Trophoblast cell (in vitro differentiated cells and primary cell): ENCODE results near the gene ROR2.

ENCODE experiments used
- DNase-seq, 2 donors: peaks; one replicate each; pipeline ENCODE4 v3.0.0-alpha.2; 2016
- H2AFZ ChIP-seq: 2 replicates; pipeline ENCODE4 v1.6.1; 2013; ENCODE audit warnings: low read length, moderate library complexity, mild to moderate bottlenecking; ENCODE audit not compliant: insufficient read depth, poor library complexity
- H2AK5ac ChIP-seq: 2 replicates; pipeline ENCODE4 v1.6.1; 2013; ENCODE audit warnings: mild to moderate bottlenecking, low read length
- H2BK120ac ChIP-seq: 2 replicates; pipeline ENCODE4 v1.6.1; 2013; ENCODE audit warnings: low read length, mild to moderate bottlenecking, moderate library complexity; ENCODE audit not compliant: insufficient read depth, poor library complexity
- H2BK12ac ChIP-seq: 2 replicates; pipeline ENCODE4 v1.6.1; 2013; ENCODE audit warnings: mild to moderate bottlenecking, low read length, moderate library complexity
- H2BK5ac ChIP-seq: 2 replicates; pipeline ENCODE4 v1.6.1; 2013; ENCODE audit warnings: low read length, low read depth, moderate library complexity, mild to moderate bottlenecking; ENCODE audit not compliant: poor library complexity
- H3K14ac ChIP-seq: 2 replicates; pipeline ENCODE4 v1.6.1; 2013; ENCODE audit warnings: mild to moderate bottlenecking, low read length
- H3K18ac ChIP-seq: 2 replicates; pipeline ENCODE4 v1.6.1; 2013; ENCODE audit warnings: mild to moderate bottlenecking, low read length
- H3K23ac ChIP-seq: 2 replicates; pipeline ENCODE4 v1.6.1; 2013; ENCODE audit warnings: low read length
- H3K27ac ChIP-seq: 2 replicates; pipeline ENCODE4 v1.5.1; 2013; ENCODE audit warnings: low read depth, mild to moderate bottlenecking, inconsistent platforms, low read length, moderate library complexity
- H3K27me3 ChIP-seq: 2 replicates; pipeline ENCODE4 v1.6.1; 2013; ENCODE audit warnings: inconsistent platforms, mild to moderate bottlenecking, low read length, moderate library complexity; ENCODE audit not compliant: insufficient read depth
- H3K36me3 ChIP-seq, 2 experiments: 1 replicate in 1 of 2; 2 replicates in 1 of 2; pipeline ENCODE4 v1.6.1; 2013; ENCODE audit warnings: low read length in 2 of 2, mild to moderate bottlenecking in 2 of 2, moderate library complexity in 1 of 2; ENCODE audit not compliant: insufficient read depth in 2 of 2, control insufficient read depth in 1 of 2
- H3K4ac ChIP-seq: 2 replicates; pipeline ENCODE4 v1.6.1; 2013; ENCODE audit warnings: low read depth, mild to moderate bottlenecking, low read length, moderate library complexity
- H3K4me1 ChIP-seq, 2 experiments: 1 replicate in 1 of 2; 2 replicates in 1 of 2; pipeline ENCODE4 v1.6.1; 2013; ENCODE audit warnings: low read length in 2 of 2, mild to moderate bottlenecking in 2 of 2, moderate library complexity in 1 of 2; ENCODE audit not compliant: insufficient read depth in 2 of 2, control insufficient read depth in 1 of 2
- H3K4me2 ChIP-seq: 2 replicates; pipeline ENCODE4 v1.6.1; 2013; ENCODE audit warnings: inconsistent platforms, mild to moderate bottlenecking, low read length, moderate library complexity
- H3K4me3 ChIP-seq: 2 replicates; pipeline ENCODE4 v1.5.1; 2013; ENCODE audit warnings: mild to moderate bottlenecking, low read depth, low read length, inconsistent platforms
- H3K79me1 ChIP-seq: one replicate; pipeline ENCODE4 v1.6.1; 2013; ENCODE audit warnings: low read length
- H3K79me2 ChIP-seq: 2 replicates; pipeline ENCODE4 v1.6.1; 2013; ENCODE audit warnings: low read length, mild to moderate bottlenecking; ENCODE audit not compliant: control insufficient read depth, insufficient read depth, poor library complexity
- H3K9ac ChIP-seq: 2 replicates; pipeline ENCODE4 v1.6.1; 2013; ENCODE audit warnings: mild to moderate bottlenecking, low read length
- H3K9me3 ChIP-seq: 2 replicates; pipeline ENCODE4 v1.6.1; 2013; ENCODE audit warnings: low read depth, mild to moderate bottlenecking, control low read depth, inconsistent platforms, low read length; ENCODE audit not compliant: insufficient read depth
- H4K12ac ChIP-seq: 2 replicates; pipeline ENCODE4 v1.6.1; 2013; ENCODE audit warnings: low read depth, mild to moderate bottlenecking, low read length, moderate library complexity
- H4K8ac ChIP-seq: 2 replicates; pipeline ENCODE4 v1.6.1; 2013; ENCODE audit warnings: low read depth, mild to moderate bottlenecking, low read length, moderate library complexity
- H4K91ac ChIP-seq: one replicate; pipeline ENCODE4 v1.6.1; 2013; ENCODE audit warnings: low read depth, mild to moderate bottlenecking, low read length, moderate library complexity
- WGBS: extraction: QIAGEN DNeasy Blood & Tissue Kit; methylation state at CpG from one replicate; pipeline ENCODE4 v1.1.7; 2013; ENCODE audit warnings: missing lambda C conversion rate; ENCODE audit not compliant: insufficient read length, insufficient coverage; ENCODE audit errors: extremely low coverage; 5-methylcytosine and 5-hydroxymethylcytosine counted together

Gene ROR2

DNA sequence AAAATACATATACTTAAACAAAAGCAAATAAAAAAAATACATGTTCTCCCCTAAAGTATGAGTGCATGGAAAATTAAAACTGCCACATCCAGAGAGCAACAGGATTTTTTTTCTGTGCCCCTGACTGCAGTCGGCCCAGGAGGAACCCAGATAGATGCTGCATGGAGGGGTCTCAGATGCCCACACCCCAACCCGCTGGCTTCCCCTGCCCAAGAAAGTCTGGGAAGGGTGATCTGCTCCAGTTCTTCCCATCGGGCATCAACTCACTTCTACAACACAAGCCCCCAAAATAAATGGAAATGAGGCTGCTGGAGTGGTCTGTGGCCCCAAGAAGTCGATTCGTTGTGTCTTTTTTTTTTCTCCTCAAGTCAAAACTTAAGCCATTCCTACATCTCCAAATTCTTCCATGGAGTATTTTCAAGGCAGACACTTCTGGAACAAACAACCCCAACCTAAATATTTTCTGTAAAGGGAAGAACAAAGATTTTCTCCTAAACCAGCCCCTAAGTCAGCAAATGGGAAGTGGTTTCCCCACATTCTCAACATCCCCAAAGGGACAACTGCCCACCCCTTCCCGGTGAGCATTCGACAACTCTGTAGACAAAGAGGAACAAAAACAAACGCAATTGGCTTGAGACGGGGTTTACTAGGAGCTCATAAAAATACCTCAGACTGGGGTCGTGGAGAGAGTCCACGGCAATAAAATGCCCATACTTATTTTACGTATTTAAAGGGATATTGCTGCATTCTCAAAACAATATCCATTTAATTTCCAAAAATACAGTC, 46.7 kb downstream of the ROR2 start:
- no peak overlapping the region for H2BK12ac ChIP-seq
- no peak overlapping the region for H4K8ac ChIP-seq
- no peak overlapping the region for H4K12ac ChIP-seq
- no peak overlapping the region for H3K9ac ChIP-seq
- H2AFZ ChIP-seq: no peak overlapping the region
- no peak overlapping the region for H3K4me3 ChIP-seq
- H2AK5ac ChIP-seq: no peak overlapping the region
- H3K4me2 ChIP-seq: no peak overlapping the region
- H3K79me2 ChIP-seq: no peaks in the 10 kb centered on the region
- no peaks in the 10 kb centered on the region for H3K79me1 ChIP-seq
- no peak overlapping the region for H3K23ac ChIP-seq
- H2BK120ac ChIP-seq: no peak overlapping the region
- H3K27ac ChIP-seq: no peak overlapping the region
- peaks cover 9 to 11% of the 10 kb centered on the region in 2 experiments for H3K4me1 ChIP-seq
- no CpG with 5 or more reads among the region's 12 CpGs for WGBS
- H3K4ac ChIP-seq: no peak overlapping the region
- no peaks in the 10 kb centered on the region for H3K27me3 ChIP-seq
- H3K14ac ChIP-seq: no peak overlapping the region
- no peak for DNase-seq
- no peaks in the 10 kb centered on the region for H3K36me3 ChIP-seq
- no peaks in the 10 kb centered on the region for H3K9me3 ChIP-seq
- no peak overlapping the region for H2BK5ac ChIP-seq
- no peak overlapping the region for H4K91ac ChIP-seq
- H3K18ac ChIP-seq: no peak overlapping the region

DNA sequence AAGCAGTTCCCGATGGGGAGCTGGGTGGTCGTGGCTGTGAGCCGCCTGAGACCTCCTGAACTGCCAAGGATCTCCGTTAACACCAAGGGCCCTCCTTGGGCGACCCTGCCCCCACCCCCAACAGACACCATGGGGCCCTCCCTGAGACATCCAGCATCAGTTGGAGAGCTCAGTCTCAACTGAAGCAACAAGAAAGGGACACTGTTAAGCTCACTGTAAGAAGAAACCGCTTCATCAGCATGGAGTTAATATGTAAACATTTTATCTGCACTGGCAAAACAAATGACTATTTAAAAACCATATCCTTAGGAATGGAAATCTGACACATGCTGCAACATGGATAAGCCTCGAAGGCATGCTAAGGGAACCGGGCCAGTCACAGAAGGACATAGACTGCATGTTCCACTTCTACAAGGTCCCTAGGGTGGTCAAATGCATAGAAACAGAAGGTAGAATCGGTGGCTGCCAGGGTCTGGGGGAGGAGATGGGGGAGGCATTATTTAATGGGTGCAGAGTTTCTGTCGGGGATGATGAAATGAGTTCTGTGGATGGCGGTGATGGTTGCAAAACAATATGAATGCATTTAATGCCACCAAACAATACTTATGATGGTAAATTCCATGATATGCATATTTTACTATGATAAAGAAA, 47.4 kb downstream of the ROR2 start:
- no peak overlapping the region for H4K91ac ChIP-seq
- no peak for DNase-seq
- H3K23ac ChIP-seq: no peak overlapping the region
- H3K4me1 ChIP-seq: peaks cover 9 to 11% of the 10 kb centered on the region in 2 experiments
- H3K18ac ChIP-seq: no peak overlapping the region
- no peak overlapping the region for H2AK5ac ChIP-seq
- no peaks in the 10 kb centered on the region for H3K79me1 ChIP-seq
- H3K9ac ChIP-seq: no peak overlapping the region
- H3K9me3 ChIP-seq: no peaks in the 10 kb centered on the region
- no peak overlapping the region for H3K4me3 ChIP-seq
- no peak overlapping the region for H4K12ac ChIP-seq
- H2BK12ac ChIP-seq: no peak overlapping the region
- H3K14ac ChIP-seq: no peak overlapping the region
- H3K27ac ChIP-seq: no peak overlapping the region
- no peak overlapping the region for H2BK5ac ChIP-seq
- no peaks in the 10 kb centered on the region for H3K27me3 ChIP-seq
- no peaks in the 10 kb centered on the region for H3K36me3 ChIP-seq
- H2BK120ac ChIP-seq: no peak overlapping the region
- H3K79me2 ChIP-seq: no peaks in the 10 kb centered on the region
- H3K4me2 ChIP-seq: no peak overlapping the region
- no CpG with 5 or more reads among the region's 11 CpGs for WGBS
- H3K4ac ChIP-seq: no peak overlapping the region
- no peak overlapping the region for H2AFZ ChIP-seq
- H4K8ac ChIP-seq: no peak overlapping the region

DNA sequence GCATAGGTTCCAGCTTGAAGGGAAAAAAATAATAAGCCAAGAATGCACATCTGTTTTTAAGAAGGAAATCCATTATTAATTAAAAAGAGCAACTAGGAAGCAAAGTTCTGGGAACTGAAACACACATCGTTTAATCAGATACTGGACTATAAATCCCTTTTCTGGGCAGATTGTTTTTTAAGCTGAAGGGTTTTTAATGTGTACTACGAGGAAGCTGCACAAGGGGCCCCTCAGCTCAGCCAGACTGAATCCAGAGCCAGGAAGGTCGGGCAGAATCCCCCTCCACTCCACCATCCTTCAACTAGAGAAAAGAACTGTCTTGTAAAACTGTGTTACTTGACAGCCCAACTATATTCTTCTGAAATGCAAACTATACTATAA, 49.2 kb downstream of the ROR2 start:
- Histone ChIP-seq H3K79me2 (no peaks in the 10 kb centered on the region), H3K27me3 (no peaks in the 10 kb centered on the region), H3K9me3 (no peaks in the 10 kb centered on the region), H3K9ac (no peak overlapping the region), H2AFZ (no peak overlapping the region), H3K36me3 (no peaks in the 10 kb centered on the region), H2AK5ac (no peak overlapping the region), H3K27ac (no peak overlapping the region), H3K18ac (no peak overlapping the region), H3K79me1 (no peaks in the 10 kb centered on the region), H4K8ac (no peak overlapping the region), H3K14ac (no peak overlapping the region), H2BK120ac (no peak overlapping the region), H2BK5ac (no peak overlapping the region), H4K12ac (no peak overlapping the region), H4K91ac (no peak overlapping the region), H2BK12ac (no peak overlapping the region), H3K4ac (no peak overlapping the region), H3K4me2 (no peak overlapping the region), H3K23ac (no peak overlapping the region), H3K4me1 (peaks cover 9 to 11% of the 10 kb centered on the region in 2 experiments), H3K4me3 (no peak overlapping the region)
- DNase-seq: no peak
- WGBS: no CpG with 5 or more reads among the region's 3 CpGs

DNA sequence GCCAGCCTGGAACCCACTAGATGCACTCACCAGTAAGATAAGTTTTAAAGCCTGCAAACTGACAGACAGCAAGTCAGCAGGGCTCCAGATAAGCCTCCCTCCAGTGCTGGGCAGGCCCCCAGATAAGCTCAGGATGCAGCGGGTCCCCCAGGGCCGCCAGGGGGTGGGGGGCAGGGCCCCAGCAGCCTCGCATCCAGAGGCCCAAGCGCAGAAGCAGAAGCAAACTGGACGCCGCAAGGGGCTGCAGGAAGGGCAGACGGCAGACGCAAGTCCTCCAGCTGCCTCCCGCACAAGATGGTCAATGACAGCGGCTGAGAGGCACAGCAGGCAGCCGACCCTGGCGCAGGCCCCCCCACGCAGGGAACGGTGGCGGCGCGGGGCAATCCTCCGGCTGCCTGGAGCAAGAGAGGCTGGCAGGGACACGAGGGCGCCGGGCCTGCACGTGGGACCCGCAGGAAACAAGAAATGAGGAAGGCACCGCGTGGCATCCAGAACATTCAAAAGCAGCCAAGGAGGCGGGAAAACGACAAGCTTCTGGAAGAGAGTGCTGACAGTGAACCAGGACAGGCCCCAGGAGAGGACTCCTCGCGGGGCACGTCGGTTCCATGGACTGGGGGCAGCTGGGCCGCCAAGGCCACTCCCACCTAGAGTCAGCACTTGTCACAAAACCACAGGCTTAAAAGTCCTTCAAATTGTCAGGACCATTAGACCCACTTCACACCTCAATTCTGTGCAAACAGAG, 49.8 kb downstream of the ROR2 start:
- no peak overlapping the region for H4K12ac ChIP-seq
- no peak overlapping the region for H4K91ac ChIP-seq
- no peak overlapping the region for H3K9ac ChIP-seq
- no peak overlapping the region for H3K4me3 ChIP-seq
- H3K79me1 ChIP-seq: no peaks in the 10 kb centered on the region
- no peaks in the 10 kb centered on the region for H3K27me3 ChIP-seq
- H3K4me1 ChIP-seq: peaks cover 9 to 11% of the 10 kb centered on the region in 2 experiments
- H2BK5ac ChIP-seq: no peak overlapping the region
- no peak overlapping the region for H2AK5ac ChIP-seq
- no peak overlapping the region for H2AFZ ChIP-seq
- H3K18ac ChIP-seq: no peak overlapping the region
- H4K8ac ChIP-seq: no peak overlapping the region
- H3K36me3 ChIP-seq: no peaks in the 10 kb centered on the region
- no peak overlapping the region for H3K14ac ChIP-seq
- no peak overlapping the region for H3K27ac ChIP-seq
- no peak overlapping the region for H2BK12ac ChIP-seq
- H2BK120ac ChIP-seq: no peak overlapping the region
- no CpG with 5 or more reads among the region's 32 CpGs for WGBS
- H3K23ac ChIP-seq: no peak overlapping the region
- H3K4ac ChIP-seq: no peak overlapping the region
- no peak overlapping the region for H3K4me2 ChIP-seq
- no peaks in the 10 kb centered on the region for H3K9me3 ChIP-seq
- no peak for DNase-seq
- no peaks in the 10 kb centered on the region for H3K79me2 ChIP-seq
